Epithelial cell of esophagus (primary cell): Measurements from ENCODE around the gene GNS.

Experiments used
- DNase-seq: peaks from one replicate; pipeline ENCODE4 v3.0.0; 2010; ENCODE audit warnings: low read depth
- H3K4me3 ChIP-seq: 2 replicates; pipeline ENCODE4 v1.5.1; 2011; ENCODE audit warnings: mild to moderate bottlenecking, low read length, control low read depth
- CTCF ChIP-seq: IDR thresholded peaks from 2 replicates; pipeline ENCODE4 v1.5.1; 2011; ENCODE audit warnings: low read depth, mild to moderate bottlenecking, low read length, control low read depth, inconsistent platforms; ENCODE audit not compliant: insufficient read depth; ENCODE audit errors: missing control alignments

The GNS gene

GRCh38 chr12:64791036-64791435, 31.8 kb upstream of the GNS start:
- no peak for DNase-seq
- TF ChIP-seq CTCF, result no peak
- H3K4me3 ChIP-seq, result no peak overlapping the region

GRCh38 chr12:64790166-64790565, 31.0 kb upstream of the GNS start:
- H3K4me3 ChIP-seq, result no peak overlapping the region
- TF ChIP-seq CTCF, result no peak
- peak; percentile 28 for DNase-seq

GRCh38 chr12:64785838-64786237, 26.6 kb upstream of the GNS start:
- no peak overlapping the region for H3K4me3 ChIP-seq
- no peak for DNase-seq
- no peak for TF ChIP-seq CTCF

GRCh38 chr12:64782191-64782876, 23.1 kb upstream of the GNS start:
- DNase-seq, result no peak
- TF ChIP-seq CTCF, result no peak

GRCh38 chr12:64781280-64782190, 22.3 kb upstream of the GNS start:
- H3K4me3 ChIP-seq, result peak overlapping the region; percentile 33
- no peak for DNase-seq
- no peak for TF ChIP-seq CTCF

More at GRCh38 chr12:64782191-64782876, 23.1 kb upstream of the GNS start:
- H3K4me3 ChIP-seq, result no peak overlapping the region

GRCh38 chr12:64780531-64781279, 21.5 kb upstream of the GNS start:
- DNase-seq, result peak; percentile 36
- peak overlapping the region; percentile 33 for H3K4me3 ChIP-seq
- TF ChIP-seq CTCF, result peak; percentile 11
